ENCODE measurements around the gene LRCH2.

Gene LRCH2

DNA sequence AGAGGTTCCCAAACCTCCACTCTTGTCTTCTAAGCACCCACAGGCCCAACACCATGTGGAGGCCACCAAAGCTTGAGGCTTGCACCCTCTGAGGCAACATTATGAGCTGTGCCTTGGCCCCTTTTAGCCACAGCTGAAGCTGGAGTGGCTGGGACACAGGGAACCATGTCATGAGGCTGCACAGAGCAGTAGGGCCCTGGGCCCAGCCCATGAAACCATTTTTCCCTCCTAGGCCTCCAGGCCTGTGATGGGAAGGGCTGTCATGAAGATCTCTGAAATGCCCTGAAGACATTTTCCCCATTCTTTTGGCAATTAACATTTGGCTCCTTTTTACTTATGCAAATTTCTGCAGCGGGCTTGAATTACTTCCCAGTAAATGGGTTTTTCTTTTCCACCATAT, 29.9 kb downstream of the LRCH2 start:
- DNase-seq (ENCODE audit: low read depth), result no peak

GRCh38 chrX:115192244-115192700, 41.6 kb downstream of the LRCH2 start:
- no peak for DNase-seq (ENCODE audit: low read depth)

- no peak for DNase-seq (ENCODE audit: low read depth)
These were observed 42.2 kb downstream of the LRCH2 start for GRCh38 chrX:115191490-115192243.

DNA sequence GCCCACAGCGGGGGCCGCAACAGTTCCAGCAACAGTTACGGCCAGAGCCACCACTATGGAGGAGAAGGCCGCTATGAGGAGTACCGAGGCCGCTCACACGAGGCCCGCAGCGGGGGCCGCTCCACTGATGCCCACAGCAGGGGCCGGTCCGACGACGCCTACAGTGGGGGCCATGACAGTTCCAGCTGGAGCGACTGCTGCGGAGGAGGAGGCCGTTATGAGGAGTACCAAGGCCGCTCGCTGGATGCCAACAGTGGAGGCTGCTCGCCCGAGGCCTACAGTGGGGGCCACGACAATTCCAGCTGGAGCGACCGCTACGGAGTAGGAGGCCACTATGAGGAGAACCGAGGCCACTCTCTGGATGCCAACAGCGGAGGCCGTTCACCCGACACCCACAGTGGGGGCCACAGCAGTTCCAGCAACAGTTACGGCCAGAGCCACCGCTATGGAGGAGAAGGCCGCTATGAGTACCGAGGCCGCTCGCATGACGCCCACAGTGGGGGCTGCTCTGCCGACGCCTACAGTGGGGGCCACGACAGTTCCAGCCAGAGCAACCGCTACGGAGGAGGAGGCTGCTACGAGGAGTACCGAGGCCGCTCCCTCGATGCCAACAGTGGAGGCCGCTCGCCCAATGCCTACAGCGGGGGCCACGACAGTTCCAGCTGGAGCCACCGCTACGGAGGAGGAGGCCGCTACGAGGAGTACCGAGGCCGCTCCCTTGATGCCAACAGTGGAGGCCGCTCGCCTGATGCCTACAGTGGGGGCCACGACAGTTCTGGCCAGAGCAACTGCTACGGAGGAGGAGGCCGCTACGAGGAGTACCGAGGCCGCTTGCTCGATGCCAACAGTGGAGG, 43.0 kb downstream of the LRCH2 start:
- no peak for DNase-seq (ENCODE audit: low read depth)

- no peak for DNase-seq (ENCODE audit: low read depth)
These were observed 44.0 kb downstream of the LRCH2 start for GRCh38 chrX:115189646-115190635.

- no peak for DNase-seq (ENCODE audit: low read depth)
These were observed 44.8 kb downstream of the LRCH2 start, which contains the start of gene RBMXL3 for GRCh38 chrX:115189110-115189509. Gene RBMXL3, plus strand, starts transcription at chrX:115189410. Its CDS starts 32 bp downstream, at chrX:115189442.

GRCh38 chrX:115183980-115184379, 49.9 kb downstream of the LRCH2 start:
- no peak for DNase-seq (ENCODE audit: low read depth)

GRCh38 chrX:115178473-115178872, 55.4 kb downstream of the LRCH2 start:
- no peak for DNase-seq (ENCODE audit: low read depth)

DNA sequence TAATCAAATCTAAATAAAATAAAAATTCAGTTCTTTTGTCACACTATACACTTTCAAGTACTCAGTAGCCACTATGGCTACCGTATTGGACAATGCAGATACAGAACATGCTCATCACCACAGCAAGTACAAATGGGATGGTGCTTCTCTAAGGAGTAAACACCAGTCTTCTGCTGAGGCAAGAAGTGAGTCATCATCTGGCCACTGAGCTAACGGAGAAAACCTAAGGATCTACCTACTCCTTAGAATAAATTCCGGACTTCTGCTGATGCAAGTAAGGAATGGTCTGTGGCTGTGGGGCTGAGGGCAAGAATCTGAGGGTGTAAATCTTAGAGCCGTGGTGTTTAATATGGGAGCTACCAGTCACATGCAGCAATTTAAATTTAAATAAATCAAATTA, 56.0 kb downstream of the LRCH2 start:
- DNase-seq (ENCODE audit: low read depth), result no peak

DNA sequence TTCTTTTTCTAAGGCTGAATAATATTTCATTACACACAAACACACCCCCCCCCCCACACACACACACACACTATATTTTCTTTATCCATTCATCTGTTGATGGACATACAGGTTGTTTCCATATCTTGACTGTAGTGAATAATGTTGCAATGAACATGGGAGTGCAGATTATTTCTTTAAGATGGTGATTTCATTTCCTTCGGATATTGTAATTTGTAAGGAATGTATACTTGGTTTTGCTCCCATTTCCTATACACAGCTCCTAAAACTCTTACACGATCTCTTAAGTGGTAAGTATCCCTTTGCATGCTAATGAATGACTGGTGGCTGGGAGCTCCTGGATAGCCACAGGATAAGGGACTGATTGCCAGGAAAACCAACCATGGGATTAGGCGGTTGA, 59.3 kb downstream of the LRCH2 start:
- no peak for DNase-seq (ENCODE audit: low read depth)

DNA sequence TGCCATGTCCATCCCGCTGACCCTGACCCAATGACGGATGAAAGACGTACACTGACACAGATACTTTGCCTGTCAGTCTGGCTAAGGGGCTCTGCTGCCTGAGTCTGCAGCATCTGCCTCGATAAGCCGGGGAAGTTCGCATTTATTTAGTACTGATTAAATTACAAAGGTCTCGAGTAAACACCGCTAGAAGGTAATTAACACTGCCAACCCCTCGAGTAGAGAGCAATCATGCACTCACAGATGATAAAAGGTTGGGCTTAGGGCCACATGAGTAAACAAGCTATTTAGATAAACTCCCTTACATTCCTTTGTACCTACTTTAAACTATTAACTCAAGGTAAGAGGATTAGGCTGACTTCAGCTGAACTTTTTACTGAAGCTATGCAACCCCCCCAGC, 60.7 kb downstream of the LRCH2 start:
- no peak for DNase-seq (ENCODE audit: low read depth)

- DNase-seq (ENCODE audit: low read depth), result no peak
These were observed 86.7 kb downstream of the LRCH2 start for GRCh38 chrX:115147220-115147619.

DNA sequence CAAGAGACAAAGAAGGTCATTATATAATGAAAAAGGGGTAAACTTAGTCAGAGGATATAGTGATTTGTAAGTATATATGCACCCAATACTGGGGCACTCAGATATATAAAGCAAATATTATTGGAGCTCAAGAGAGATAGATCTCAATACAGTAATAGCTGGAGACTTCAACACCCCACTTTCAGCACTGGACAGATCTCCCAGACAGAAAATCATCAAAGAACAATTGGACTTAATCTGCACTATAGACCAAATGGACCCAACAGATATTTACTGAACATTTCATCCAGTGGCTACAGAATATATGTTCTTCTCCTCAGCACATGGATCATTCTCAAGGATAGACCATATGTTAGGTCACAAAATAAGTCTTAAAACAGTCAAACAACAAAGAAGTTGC, 91.8 kb downstream of the LRCH2 start:
- DNase-seq (ENCODE audit: low read depth), result no peak

GRCh38 chrX:115138040-115138439, 95.9 kb downstream of the LRCH2 start:
- no peak for DNase-seq (ENCODE audit: low read depth)

DNA sequence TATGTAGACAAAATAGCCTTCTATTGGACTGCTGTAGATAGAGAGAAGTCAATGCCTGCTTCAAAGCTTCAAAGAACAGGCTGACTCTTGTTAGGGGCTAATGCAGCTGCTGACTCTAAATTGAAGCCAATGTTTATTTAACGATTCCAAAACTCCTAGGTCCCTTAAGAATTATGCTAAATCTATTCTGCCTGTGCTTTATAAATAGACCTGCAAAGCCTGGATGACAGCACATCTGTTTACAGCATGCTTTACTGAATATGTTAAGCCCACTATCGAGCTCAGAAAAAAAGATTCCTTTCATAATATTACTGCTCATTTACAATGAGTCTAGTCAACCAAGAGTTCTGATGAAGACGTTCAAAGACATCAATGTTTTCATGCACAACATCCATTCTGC, 99.5 kb downstream of the LRCH2 start:
- no peak for DNase-seq (ENCODE audit: low read depth)

DNA sequence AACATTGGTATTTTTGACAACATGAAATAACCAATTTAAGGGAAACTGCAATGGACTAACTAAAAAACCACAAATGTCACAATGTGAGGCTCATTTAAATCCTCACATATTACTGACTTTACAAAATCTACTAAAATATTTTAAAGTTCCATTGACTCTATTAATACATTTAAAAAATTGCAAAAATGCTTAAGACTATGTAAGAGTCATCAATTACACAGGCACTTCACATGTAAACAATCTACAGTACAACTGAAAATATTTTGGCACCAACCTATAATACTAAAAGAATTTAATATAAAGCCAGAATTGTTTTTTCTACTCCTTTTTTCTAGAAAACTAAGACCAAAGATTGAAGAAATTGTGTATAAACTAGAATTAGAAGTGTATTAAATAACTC, 121.5 kb downstream of the LRCH2 start:
- DNase-seq (ENCODE audit: low read depth), result no peak

- no peak for DNase-seq (ENCODE audit: low read depth)
These were observed 135.0 kb downstream of the LRCH2 start for GRCh38 chrX:115098897-115099296.

DNA sequence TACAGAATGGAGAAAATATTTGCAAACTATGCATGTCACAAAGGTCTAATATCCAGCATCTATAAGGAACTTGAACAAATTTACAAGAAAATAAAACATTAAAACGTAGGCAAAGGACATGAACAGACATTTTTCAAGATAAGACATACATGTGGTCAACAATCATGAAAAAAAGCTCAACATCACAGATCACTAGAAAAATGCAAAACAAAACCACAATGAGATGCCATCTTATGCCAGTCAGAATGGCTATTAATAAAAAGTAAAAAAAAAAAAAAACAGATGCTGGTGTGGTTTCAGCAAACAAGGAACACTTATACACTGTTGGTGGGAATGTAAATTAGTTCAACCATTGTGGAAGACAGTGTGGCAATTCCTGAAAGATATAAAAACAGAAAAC, 140.7 kb downstream of the LRCH2 start:
- no peak for DNase-seq (ENCODE audit: low read depth)

DNA sequence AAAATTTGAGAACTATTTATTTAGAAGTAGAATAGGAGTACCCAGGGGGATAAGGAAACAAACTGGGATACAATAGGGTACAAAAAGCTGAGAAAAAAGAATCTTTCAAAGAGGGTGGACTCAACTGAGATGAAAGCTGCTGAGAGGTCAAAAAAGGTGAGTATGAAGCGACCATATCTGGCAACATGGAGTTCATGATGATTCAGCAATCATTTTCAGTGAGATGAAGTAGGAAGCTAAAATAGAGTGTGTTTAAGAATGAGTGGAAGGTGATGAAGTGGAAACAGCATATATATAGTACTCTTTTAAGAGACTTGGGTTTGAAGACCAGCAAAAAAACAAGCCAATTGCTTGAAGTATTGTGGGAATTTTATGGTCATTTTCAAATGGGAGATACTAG, 144.5 kb downstream of the LRCH2 start:
- DNase-seq (ENCODE audit: low read depth), result no peak

DNA sequence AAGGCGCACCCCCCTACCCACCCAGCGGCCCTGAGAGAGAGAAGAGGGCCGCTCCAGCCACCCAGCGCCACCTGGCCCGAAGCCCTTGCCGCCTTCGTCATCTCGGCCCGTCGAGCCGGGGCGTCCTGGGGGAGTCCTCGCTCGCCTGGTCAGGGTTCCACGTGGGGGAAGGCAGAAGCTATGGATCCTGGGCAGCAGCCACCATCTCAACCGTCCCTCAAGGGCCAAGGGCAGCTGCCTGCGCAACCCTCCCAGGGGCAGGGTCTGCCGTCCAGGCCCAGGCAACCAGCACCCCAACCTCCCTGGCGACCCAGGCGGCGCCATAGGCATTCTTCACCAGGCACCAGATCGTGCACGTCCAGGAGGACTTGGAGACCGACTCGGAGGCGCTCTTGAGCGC, 165.0 kb downstream of the LRCH2 start:
- no peak for DNase-seq (ENCODE audit: low read depth)

DNA sequence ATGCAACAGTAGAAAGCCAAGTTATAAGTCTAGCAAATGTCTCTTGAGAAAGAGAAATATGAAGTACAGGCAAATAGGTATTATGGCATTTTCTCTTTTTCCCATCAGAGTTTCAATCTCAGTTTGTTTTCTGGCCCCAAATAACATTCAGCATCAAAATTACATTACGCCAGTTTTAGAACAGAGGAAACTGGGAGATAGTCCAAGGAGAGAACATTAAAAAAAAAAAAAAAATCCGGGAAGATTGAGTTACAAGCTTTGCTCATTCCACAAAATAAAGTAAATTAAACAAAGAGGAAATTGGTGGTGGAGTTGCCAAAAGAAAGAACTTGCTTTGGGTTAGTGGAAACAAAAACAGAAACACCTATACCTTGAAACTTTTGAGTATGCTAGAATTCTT, 166.1 kb downstream of the LRCH2 start:
- DNase-seq (ENCODE audit: low read depth), result no peak

DNA sequence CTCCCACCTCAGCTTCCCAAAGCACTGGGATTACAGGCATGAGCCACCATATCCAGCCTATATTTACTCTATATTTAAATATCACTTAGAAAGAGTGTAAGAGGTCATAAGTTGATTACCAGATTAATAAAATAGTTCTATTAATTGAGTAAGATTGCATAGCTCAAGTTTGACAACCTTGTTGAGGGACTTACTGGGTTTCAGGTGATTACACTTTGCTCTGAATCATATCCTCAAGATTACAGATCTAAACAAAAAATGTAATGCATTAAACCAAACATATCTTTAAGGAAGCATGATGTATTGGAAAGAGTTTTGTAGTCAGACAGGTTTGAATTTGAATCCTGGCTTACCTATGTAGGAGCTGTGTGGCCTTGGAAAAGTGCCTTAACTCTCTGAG, 168.6 kb downstream of the LRCH2 start:
- no peak for DNase-seq (ENCODE audit: low read depth)
